ENCODE measurements around the gene CTDP1.

CTDP1 gene

DNA sequence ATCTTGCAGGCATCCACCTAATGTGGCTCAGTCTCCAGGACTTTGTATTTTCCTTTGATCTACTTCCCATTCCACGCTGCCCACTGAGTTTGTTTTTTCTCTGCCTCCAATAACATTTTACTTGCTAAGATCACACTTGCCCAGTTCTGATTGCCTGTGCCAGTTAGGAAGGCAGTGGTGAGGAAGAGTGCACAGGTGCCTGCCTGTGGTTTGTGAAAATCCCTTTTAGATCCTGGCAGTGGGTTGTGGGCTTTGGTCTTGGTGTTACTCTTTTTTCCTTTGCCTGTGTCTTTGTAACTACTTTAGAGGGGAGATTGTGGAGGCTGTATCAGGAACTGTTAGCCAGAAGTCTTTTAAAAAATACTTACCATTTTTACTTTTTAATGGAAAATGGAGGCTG is 81.3 kb downstream of the CTDP1 start:
- ATAC-seq: no peak
- TF ChIP-seq ZNF8 (CRISPR knock-in tag; IDR thresholded peaks at IDR 0.05) (no peak), GLIS3 (CRISPR knock-in tag; IDR thresholded peaks at IDR 0.05) (no peak), ZNF565 (CRISPR knock-in tag; conservative IDR thresholded peaks at IDR 0.05; ENCODE audit: low read depth) (no peak), RARB (CRISPR knock-in tag; IDR thresholded peaks at IDR 0.05) (no peak)
- TF ChIP-seq, protein P1, sequence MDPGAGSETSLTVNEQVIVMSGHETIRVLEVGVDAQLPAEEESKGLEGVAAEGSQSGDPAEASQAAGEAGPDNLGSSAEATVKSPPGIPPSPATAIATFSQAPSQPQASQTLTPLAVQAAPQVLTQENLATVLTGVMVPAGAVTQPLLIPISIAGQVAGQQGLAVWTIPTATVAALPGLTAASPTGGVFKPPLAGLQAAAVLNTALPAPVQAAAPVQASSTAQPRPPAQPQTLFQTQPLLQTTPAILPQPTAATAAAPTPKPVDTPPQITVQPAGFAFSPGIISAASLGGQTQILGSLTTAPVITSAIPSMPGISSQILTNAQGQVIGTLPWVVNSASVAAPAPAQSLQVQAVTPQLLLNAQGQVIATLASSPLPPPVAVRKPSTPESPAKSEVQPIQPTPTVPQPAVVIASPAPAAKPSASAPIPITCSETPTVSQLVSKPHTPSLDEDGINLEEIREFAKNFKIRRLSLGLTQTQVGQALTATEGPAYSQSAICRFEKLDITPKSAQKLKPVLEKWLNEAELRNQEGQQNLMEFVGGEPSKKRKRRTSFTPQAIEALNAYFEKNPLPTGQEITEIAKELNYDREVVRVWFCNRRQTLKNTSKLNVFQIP (CRISPR knock-in tag; IDR thresholded peaks at IDR 0.05; ENCODE audit: borderline replicate concordance, low read depth): no peak

DNA sequence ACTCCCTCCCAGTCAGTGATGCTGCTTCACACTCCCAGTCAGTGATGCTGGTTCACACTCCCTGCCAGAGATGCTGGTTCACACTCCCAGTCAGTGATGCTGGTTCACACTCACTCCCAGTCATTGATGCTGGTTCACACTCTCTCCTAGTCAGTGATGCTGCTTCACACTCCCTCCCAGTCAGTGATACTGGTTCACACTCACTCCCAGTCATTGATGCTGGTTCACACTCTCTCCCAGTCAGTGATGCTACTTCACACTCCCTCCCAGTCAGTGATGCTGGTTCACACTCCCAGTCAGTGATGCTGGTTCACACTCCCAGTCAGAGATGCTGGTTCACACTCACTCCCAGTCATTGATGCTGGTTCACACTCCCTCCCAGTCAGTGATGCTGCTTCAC is 83.8 kb downstream of the CTDP1 start:
- no peak for ATAC-seq

DNA sequence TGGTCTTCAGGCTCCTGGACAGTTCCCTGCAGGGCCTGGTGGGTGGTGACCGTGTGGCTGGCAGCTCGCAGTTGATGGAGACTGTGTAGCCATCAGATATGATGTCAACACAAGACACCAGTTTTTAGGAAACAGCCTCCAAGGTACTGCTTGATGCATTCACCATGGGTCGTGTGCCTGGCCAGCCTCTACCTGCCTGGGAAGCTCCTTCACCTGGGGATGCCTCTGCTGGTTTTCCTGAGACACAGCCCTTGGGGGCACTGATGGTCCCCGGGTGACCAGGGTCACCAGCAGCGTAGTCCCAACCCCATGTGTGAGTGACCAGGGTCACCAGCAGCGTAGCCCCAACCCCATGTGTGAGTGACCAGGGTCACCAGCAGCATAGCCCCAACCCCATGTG is 84.5 kb downstream of the CTDP1 start:
- no peak for ATAC-seq
- TF ChIP-seq, protein P2, sequence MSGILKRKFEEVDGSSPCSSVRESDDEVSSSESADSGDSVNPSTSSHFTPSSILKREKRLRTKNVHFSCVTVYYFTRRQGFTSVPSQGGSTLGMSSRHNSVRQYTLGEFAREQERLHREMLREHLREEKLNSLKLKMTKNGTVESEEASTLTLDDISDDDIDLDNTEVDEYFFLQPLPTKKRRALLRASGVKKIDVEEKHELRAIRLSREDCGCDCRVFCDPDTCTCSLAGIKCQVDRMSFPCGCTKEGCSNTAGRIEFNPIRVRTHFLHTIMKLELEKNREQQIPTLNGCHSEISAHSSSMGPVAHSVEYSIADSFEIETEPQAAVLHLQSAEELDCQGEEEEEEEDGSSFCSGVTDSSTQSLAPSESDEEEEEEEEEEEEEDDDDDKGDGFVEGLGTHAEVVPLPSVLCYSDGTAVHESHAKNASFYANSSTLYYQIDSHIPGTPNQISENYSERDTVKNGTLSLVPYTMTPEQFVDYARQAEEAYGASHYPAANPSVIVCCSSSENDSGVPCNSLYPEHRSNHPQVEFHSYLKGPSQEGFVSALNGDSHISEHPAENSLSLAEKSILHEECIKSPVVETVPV (CRISPR knock-in tag; IDR thresholded peaks at IDR 0.05): no peak
- no peak for TF ChIP-seq ARNTL (CRISPR knock-in tag; IDR thresholded peaks at IDR 0.05; ENCODE audit: borderline replicate concordance, low read depth)

More for the DNA sequence above, 83.8 kb downstream of the CTDP1 start:
- TF ChIP-seq ZC3H10 (CRISPR knock-in tag; IDR thresholded peaks at IDR 0.05) (no peak), ZFP30 (CRISPR knock-in tag; IDR thresholded peaks at IDR 0.05) (no peak), PPARA (CRISPR knock-in tag; IDR thresholded peaks at IDR 0.05; ENCODE audit: borderline replicate concordance) (no peak), SNAI2 (CRISPR knock-in tag; IDR thresholded peaks at IDR 0.05) (no peak), ARNTL (CRISPR knock-in tag; IDR thresholded peaks at IDR 0.05; ENCODE audit: borderline replicate concordance, low read depth) (no peak), ZNF565 (CRISPR knock-in tag; conservative IDR thresholded peaks at IDR 0.05; ENCODE audit: low read depth) (no peak), GLIS3 (CRISPR knock-in tag; IDR thresholded peaks at IDR 0.05) (no peak), BACH2 (CRISPR knock-in tag; IDR thresholded peaks at IDR 0.05; ENCODE audit: borderline replicate concordance) (no peak), CSDC2 (CRISPR knock-in tag; IDR thresholded peaks at IDR 0.05) (no peak), ZFP3 (CRISPR knock-in tag; IDR thresholded peaks at IDR 0.05) (no peak), OSR1 (CRISPR knock-in tag; IDR thresholded peaks at IDR 0.05) (no peak), ZNF70 (CRISPR knock-in tag; IDR thresholded peaks at IDR 0.05) (no peak), ZNF8 (CRISPR knock-in tag; IDR thresholded peaks at IDR 0.05) (no peak), ISL1 (CRISPR knock-in tag; IDR thresholded peaks at IDR 0.05) (no peak), ESRRG (CRISPR knock-in tag; IDR thresholded peaks at IDR 0.05) (no peak), RARB (CRISPR knock-in tag; IDR thresholded peaks at IDR 0.05) (no peak)
- TF ChIP-seq, protein P2 (CRISPR knock-in tag; IDR thresholded peaks at IDR 0.05): no peak
- TF ChIP-seq, protein P3, sequence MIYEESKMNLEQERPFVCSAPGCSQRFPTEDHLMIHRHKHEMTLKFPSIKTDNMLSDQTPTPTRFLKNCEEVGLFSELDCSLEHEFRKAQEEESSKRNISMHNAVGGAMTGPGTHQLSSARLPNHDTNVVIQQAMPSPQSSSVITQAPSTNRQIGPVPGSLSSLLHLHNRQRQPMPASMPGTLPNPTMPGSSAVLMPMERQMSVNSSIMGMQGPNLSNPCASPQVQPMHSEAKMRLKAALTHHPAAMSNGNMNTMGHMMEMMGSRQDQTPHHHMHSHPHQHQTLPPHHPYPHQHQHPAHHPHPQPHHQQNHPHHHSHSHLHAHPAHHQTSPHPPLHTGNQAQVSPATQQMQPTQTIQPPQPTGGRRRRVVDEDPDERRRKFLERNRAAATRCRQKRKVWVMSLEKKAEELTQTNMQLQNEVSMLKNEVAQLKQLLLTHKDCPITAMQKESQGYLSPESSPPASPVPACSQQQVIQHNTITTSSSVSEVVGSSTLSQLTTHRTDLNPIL (CRISPR knock-in tag; IDR thresholded peaks at IDR 0.05; ENCODE audit: low read depth): no peak
- TF ChIP-seq, protein P4, sequence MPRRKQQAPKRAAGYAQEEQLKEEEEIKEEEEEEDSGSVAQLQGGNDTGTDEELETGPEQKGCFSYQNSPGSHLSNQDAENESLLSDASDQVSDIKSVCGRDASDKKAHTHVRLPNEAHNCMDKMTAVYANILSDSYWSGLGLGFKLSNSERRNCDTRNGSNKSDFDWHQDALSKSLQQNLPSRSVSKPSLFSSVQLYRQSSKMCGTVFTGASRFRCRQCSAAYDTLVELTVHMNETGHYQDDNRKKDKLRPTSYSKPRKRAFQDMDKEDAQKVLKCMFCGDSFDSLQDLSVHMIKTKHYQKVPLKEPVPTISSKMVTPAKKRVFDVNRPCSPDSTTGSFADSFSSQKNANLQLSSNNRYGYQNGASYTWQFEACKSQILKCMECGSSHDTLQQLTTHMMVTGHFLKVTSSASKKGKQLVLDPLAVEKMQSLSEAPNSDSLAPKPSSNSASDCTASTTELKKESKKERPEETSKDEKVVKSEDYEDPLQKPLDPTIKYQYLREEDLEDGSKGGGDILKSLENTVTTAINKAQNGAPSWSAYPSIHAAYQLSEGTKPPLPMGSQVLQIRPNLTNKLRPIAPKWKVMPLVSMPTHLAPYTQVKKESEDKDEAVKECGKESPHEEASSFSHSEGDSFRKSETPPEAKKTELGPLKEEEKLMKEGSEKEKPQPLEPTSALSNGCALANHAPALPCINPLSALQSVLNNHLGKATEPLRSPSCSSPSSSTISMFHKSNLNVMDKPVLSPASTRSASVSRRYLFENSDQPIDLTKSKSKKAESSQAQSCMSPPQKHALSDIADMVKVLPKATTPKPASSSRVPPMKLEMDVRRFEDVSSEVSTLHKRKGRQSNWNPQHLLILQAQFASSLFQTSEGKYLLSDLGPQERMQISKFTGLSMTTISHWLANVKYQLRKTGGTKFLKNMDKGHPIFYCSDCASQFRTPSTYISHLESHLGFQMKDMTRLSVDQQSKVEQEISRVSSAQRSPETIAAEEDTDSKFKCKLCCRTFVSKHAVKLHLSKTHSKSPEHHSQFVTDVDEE (CRISPR knock-in tag; IDR thresholded peaks at IDR 0.05): no peak
